ENCODE results near the gene TRIM9. TPM values are rescaled to one million over a fixed set of nuclear protein-coding genes. Genes with fewer than 3 reads are reported as not detected.

Gene TRIM9
- total and polyA plus RNA-seq, 2 experiments from 2014 or later: 4.4 to 6.2 TPM

GRCh38 chr14:51012055-51012454 lies 82.8 kb downstream of the TRIM9 start:
- Histone ChIP-seq H3K79me2 (replicated peaks; ENCODE audit: insufficient read depth) (no peaks in the 10 kb centered on the region), H3K4me3 (no peak overlapping the region), H3F3A (replicated peaks; ENCODE audit: low read depth) (no peaks in the 10 kb centered on the region), H3K27me3 (ENCODE audit: insufficient read depth) (no peaks in the 10 kb centered on the region), H4K20me1 (replicated peaks; ENCODE audit: insufficient read depth) (no peaks in the 10 kb centered on the region), H3K27ac (ENCODE audit: low read depth) (no peak overlapping the region), H2AFZ (no peak overlapping the region), H3K9me2 (ENCODE audit: insufficient read depth) (0 out of 2 replicates have a peak, but pooled peaks cover 3% of the 10 kb centered on the region), H3K4me1 (ENCODE audit: insufficient read depth) (no peaks in the 10 kb centered on the region), H3K4me2 (no peak overlapping the region), H3K36me3 (ENCODE audit: insufficient read depth) (no peaks in the 10 kb centered on the region)
- no peak for ATAC-seq
- H3K27me3 Mint-ChIP-seq (ENCODE audit: insufficient read depth, low read depth, poor library complexity): no peaks in the 10 kb centered on the region
- H3K4me1 Mint-ChIP-seq: no peaks in the 10 kb centered on the region; the same call in 2 of the 3 replicates
- H3K9me3 Mint-ChIP-seq: peaks cover 6% of the 10 kb centered on the region
- DNase-seq (ENCODE audit: low spot score): no peak
- H3K4me3 Mint-ChIP-seq: no peak overlapping the region
- TF ChIP-seq CREB1 (CRISPR knock-in tag; IDR thresholded peaks at IDR 0.05; ENCODE audit: low read depth) (no peak), ETS1 (IDR thresholded peaks at IDR 0.05) (no peak), CTCF (conservative IDR thresholded peaks at IDR 0.05; ENCODE audit: low read depth in 2 of 2) (no peak), EZH2 (IDR thresholded peaks at IDR 0.05; ENCODE audit: low read depth, unreplicated experiment) (no peak), ZNF331 (CRISPR knock-in tag; IDR thresholded peaks at IDR 0.05; ENCODE audit: low read depth) (no peak), STAT1 (IDR thresholded peaks at IDR 0.05; ENCODE audit: unreplicated experiment) (no peak), POLR2AphosphoS5 (IDR thresholded peaks at IDR 0.05; ENCODE audit: low read depth) (no peak), JUNB (IDR thresholded peaks at IDR 0.05; ENCODE audit: unreplicated experiment) (no peak), ZNF462 (CRISPR knock-in tag; IDR thresholded peaks at IDR 0.05) (no peak), ZNF114 (CRISPR knock-in tag; IDR thresholded peaks at IDR 0.05) (no peak), NANOG (IDR thresholded peaks at IDR 0.05; ENCODE audit: borderline replicate concordance) (no peak), REST (IDR thresholded peaks at IDR 0.05; ENCODE audit: unreplicated experiment) (no peak), EZH2phosphoT487 (IDR thresholded peaks at IDR 0.05; ENCODE audit: unreplicated experiment) (no peak)
- H3K36me3 Mint-ChIP-seq (ENCODE audit: low read depth): peaks cover 9% of the 10 kb centered on the region; the same call in 2 of the 3 replicates
- no peak overlapping the region for H3K27ac Mint-ChIP-seq
